SIG-M5 (cell line): ENCODE measurements around the gene REEP1.
"Not testable (repeated sequence)": the region's sequence is repeated elsewhere in the genome, so short reads cannot be mapped to it uniquely, and the experiment has no call there.

Experiments
- DNase-seq: peaks from one replicate; lab custom pipeline; 2025; lab: John Stamatoyannopoulos, UW

REEP1 gene

DNA sequence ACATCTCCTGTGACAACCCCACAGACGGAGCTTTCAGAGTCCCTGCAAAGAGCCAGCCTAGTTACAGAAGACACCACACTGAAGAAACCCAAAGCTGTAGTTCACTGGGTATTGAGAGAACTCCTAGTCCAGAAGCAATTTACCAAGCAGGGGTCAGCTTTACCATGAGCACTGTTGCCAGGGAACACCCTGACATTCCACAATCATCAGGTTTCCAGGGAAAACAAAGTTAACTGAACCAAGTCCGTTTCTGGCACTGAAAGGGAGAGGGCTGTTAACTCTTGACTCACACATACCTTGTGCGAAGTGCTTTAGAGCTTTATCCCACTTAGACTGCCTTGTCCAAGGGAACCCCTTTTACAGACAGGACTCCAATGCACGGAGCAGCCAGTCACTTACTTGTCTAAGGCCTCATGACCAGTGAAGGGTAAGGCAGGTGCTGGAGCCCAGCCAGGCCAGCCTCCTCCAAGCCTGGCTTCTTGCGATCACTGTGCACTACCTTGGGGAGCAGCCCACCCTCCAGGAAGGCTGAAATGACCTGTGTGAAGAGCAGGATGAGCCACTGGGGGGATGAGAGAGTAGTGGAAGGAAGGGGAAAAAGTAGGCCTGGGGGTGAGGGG lies 53.9 kb downstream of the REEP1 start:
- no peak for DNase-seq

DNA sequence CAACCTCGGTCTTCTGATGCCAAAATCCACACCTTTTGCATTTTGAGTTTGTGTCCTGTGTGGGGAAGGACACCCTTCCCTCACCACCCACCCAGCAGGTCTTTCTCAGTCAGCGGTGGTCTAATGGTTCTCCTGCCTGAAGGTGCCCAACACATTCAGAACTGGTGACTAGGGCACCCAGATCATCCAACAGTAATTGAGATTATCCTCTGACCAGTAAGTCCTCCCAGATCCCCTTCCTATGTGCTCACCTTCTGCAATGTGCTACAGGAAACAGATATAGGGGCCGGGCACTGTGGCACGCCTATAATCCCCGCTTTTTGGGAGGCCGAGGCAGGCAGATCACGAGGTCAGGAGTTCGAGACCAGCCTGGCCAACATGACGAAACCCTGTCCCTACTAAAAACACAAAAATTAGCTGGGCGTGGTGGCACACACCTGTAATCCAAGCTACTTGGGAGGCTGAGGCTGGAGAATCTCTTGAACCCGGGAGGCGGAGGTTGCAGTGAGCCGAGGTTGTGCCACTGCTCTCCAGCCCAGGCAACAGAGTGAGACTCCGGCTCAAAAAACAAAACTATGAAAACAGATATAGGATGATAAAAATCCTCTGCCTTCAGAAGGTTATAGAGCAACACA lies 56.2 kb downstream of the REEP1 start:
- DNase-seq = no peak

- DNase-seq = no peak
Measured at GRCh38 chr2:86280191-86280667, 57.2 kb downstream of the REEP1 start.

GRCh38 chr2:86275962-86276361 lies 61.5 kb downstream of the REEP1 start:
- DNase-seq = no peak

GRCh38 chr2:86275384-86275799 lies 62.0 kb downstream of the REEP1 start:
- no peak for DNase-seq

DNA sequence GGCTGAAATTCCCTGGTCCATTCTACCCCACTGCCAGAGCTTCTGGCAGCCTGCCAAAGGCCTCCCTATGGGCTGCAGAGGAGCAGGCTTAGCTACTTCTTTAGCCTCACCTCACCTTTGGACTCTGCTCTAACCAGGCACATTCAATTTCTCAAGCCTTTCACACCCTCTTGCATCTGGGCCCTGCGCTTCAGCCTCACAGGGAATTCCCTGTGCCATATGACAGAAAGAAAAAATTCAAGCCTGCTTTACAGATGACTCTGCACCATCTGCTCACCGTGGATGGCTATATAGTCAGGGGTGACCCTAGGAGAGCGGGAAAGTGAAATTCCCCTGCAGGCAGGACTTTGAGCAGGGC lies 62.5 kb downstream of the REEP1 start:
- DNase-seq = no peak

- DNase-seq = no peak
Measured at GRCh38 chr2:86274265-86274917, 63.0 kb downstream of the REEP1 start.

DNA sequence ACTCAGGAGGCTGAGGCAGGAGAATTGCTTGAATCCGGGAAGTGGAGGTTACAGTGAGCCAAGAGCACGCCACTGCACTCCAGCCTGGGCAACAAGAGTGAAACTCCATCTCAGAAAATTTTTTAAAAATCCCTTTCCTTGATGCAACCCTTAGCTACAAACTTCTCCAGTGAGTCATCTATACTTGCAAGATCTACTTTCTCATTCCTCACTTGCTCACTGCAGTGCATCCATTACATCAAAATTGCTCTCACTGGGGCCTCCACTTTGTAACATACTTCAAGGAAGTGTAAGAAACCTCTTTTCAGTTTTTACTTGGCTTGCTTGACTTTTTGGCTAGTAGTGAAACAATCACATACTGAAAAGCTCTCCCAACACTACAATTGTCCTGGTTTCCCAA lies 65.3 kb downstream of the REEP1 start:
- no peak for DNase-seq

GRCh38 chr2:86271248-86271647 lies 66.2 kb downstream of the REEP1 start:
- no peak for DNase-seq

DNA sequence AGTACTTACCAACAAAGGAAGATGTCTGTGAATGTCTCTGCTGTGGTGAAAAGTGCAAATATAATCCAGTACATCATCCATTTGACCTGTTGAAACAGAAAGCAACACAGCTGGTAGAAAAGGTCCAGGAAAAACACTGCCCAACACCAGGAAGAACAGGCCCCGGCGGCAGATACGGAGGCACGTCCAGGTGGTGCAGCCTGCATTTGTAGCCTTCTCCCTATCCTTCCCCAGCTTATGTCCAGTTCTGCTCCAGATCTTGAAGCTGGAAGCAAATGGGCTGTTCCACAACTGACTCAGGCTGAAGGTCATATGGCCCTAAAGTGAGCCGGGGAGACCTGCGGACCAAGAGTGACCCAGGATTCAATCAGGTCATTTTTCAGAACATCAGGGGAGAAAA lies 73.5 kb downstream of the REEP1 start:
- DNase-seq = no peak

GRCh38 chr2:86260978-86261377 lies 76.4 kb downstream of the REEP1 start:
- DNase-seq = no peak

DNA sequence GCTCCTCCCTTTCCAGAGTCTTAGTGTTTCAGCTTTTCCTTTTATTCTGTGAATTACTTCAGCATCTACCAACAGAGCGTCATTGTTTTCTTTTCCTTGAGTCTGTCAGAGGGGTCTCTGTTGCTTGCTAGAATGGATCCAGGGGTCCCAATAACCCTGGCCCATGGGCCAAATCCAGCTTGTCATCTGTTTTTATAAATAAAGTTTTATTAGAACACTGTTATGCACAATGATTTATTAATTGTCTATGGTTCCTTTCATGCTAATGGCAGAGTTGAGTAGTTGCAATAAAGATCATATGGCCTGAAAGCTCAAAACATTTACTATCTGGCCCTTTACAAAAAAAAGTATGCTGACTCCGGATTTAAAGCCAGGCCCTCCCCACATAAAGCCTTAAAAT lies 79.3 kb downstream of the REEP1 start:
- no peak for DNase-seq

- DNase-seq = no peak
Measured at GRCh38 chr2:86256982-86257381, 80.4 kb downstream of the REEP1 start.

GRCh38 chr2:86256300-86256699 lies 81.1 kb downstream of the REEP1 start:
- no peak for DNase-seq

DNA sequence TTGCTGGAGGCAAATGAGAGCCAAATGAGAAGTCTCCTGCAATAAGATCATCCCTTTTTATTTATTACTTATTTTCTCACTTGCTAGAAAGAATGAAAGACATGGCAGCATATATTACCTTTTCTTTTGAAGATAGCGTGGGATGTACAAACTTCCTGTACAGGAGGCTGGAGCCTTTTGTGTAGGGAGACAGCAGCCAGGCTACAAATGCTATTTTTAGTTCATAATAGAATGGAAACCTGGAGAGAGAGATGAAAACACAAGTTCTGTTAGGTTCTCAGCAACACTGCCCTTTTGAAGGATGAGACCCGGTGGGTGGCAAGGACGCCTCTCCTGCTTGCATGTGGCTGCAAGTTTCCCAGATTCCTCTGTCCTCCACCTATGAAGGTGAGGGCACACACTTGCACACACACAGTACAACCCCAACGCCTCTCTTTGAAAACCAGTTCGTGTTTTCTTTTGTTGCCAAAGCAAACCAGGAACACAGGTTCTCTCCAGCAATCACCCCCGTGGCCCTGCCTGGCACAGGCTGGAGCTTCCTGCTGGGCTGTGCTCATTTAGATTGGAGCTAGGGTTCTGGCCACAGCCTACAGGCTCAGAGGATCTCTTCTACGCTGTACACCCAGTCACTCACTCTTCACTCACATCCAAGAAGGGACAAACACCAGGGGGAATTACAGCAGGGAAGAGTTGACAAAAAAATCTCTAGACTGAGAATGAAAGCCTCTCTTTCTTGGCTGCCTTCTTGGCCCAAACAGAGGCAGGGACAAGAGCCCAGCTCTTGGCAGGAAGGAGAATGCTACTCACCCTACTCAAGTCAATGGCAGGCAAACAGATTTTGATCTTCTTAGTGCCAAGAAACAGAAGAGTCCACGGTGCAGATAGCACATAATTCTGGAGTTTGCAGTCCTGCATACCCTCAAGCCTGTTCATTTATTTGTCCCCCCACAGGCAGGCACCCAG lies 82.6 kb downstream of the REEP1 start:
- DNase-seq = no peak

DNA sequence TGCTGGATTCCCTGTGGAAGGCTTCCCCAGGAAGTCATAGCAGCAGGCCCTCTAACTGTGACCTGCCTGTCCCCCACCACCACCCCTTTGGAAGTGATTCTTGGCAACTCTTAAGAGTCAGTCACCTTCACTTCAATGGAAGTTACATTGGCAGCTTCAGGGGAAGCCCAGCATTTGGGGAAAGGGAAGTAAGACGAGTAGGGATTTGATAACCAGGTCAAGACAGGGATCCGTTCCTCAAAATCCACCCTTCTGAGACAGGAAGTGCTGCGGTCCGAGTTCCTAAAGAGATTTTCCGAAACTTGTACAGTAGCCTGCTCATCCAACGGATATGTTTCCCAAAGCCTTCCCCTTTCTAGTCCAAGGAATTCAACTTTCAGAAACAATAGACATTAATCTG lies 84.0 kb downstream of the REEP1 start:
- DNase-seq = no peak

DNA sequence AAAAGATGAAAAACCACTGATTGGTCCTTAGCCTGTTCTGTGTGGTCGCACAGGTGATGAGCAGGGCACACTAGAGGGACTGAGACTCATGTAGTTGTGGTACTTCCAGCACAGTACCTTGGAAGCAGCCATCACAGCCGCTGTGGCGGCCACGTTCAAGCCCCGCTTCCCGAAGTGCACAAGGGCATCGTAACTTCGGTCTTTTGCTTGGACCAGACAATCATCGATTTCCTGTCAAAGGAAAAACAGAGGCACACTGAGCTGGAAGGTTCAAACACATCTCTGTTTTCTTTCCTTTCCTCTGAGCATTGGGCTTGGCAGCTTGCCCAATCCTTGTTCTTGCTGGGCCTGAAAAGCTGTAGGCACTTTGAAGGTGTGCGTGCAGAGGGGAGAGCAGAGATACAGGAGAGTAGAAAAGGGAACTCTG lies 85.6 kb downstream of the REEP1 start:
- no peak for DNase-seq

GRCh38 chr2:86249579-86250391 lies 87.6 kb downstream of the REEP1 start:
- DNase-seq = no peak

GRCh38 chr2:86249176-86249575 lies 88.2 kb downstream of the REEP1 start:
- DNase-seq = no peak

DNA sequence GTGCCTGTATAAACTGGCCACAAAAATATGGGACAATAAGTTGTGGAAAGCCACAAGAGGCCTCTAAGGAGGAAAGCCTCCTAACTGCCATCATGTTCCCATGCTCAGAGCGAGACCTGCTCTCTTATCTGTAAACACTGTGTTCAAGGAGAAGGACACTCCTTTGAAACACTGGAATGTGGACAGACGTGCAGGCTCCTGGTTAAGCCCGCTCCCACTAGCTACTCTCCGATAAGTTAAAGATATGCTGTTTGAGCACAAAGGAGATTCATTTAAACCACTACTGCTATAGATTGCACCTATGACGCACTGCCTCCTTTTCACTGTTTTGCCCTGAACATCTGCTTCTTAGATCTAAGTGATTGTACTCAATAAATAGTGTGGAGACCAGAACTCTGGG lies 92.2 kb downstream of the REEP1 start:
- DNase-seq = not testable (repeated sequence)

DNA sequence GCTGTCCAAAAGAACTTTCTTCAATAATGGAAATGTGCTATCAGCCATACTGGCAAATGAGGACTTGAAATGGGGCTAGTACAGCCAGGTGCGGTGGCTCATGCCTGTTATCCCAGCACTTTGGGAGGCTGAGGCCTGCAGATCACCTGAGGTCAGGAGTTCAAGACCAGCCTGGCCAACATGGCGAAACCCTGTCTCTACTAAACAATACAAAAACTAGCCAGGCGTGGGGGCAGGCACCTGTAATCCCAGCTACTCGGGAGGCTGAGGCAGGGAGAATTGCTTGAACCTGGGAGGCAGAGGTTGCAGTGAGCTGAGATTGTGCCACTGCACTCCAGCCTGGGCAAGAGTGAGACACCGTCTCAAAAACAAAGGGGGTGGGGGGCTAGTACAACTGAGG lies 92.6 kb downstream of the REEP1 start:
- DNase-seq = not testable (repeated sequence)
